A673 (cell line): ENCODE results near the gene MALT1. TPM values are rescaled to one million over a fixed set of nuclear protein-coding genes. Genes with fewer than 3 reads are reported as not detected.

Source experiments
- BruUV-seq: library from RNA; stranded (reverse); fragments of 400-500 nt; replicated peaks from 2 replicates; lab custom pipeline; 2021; lab: Mats Ljungman, UMichigan
- CTCF ChIA-PET: fragments of 300-600 bp; sonication (Branson Sonifier 250); formaldehyde crosslinking; loops from one replicate; lab custom pipeline; 2022; ENCODE audit warnings: antibody characterized with exemption; lab: Charles Lee
- POLR2A ChIA-PET: fragments of 300-600 bp; sonication (Branson Sonifier 250); formaldehyde crosslinking; loops from one replicate; lab custom pipeline; 2022; ENCODE audit warnings: antibody characterized with exemption; ENCODE audit not compliant: low non-redundant PET; lab: Charles Lee
- DNase-seq: peaks from one replicate; pipeline ENCODE4 v3.0.0-alpha.2; 2015; ENCODE audit warnings: low spot score
- H3K27ac ChIP-seq: fragments of 200-600 bp; sonication (generic); 2 replicates; pipeline ENCODE4 v1.5.1; 2016; ENCODE audit warnings: mixed run types, low read depth, mild to moderate bottlenecking, mixed read lengths, antibody characterized with exemption, low read length; ENCODE audit not compliant: poor library complexity, severe bottlenecking
- H3K27me3 ChIP-seq: fragments of 200-600 bp; sonication (generic); replicated peaks from 2 replicates; pipeline ENCODE4 v1.6.1; 2017; ENCODE audit warnings: mixed run types, low read depth, mild to moderate bottlenecking, mixed read lengths, antibody characterized with exemption, low read length; ENCODE audit not compliant: insufficient read depth, poor library complexity
- H3K36me3 ChIP-seq: fragments of 200-600 bp; sonication (generic); 2 replicates; pipeline ENCODE4 v1.6.1; 2016; ENCODE audit warnings: mixed run types, mild to moderate bottlenecking, mixed read lengths, antibody characterized with exemption, low read length; ENCODE audit not compliant: insufficient read depth, poor library complexity, severe bottlenecking
- H3K4me1 ChIP-seq: fragments of 200-600 bp; sonication (generic); 2 replicates; pipeline ENCODE4 v1.6.1; 2017; ENCODE audit warnings: mixed run types, mild to moderate bottlenecking, mixed read lengths, antibody characterized with exemption, low read length; ENCODE audit not compliant: insufficient read depth, poor library complexity, severe bottlenecking
- H3K4me3 ChIP-seq: fragments of 200-600 bp; sonication (generic); 2 replicates; pipeline ENCODE4 v1.5.1; 2016; ENCODE audit warnings: low read depth, mixed run types, mild to moderate bottlenecking, mixed read lengths, low read length; ENCODE audit not compliant: poor library complexity, severe bottlenecking
- H3K9me3 ChIP-seq: fragments of 200-600 bp; sonication (generic); 2 replicates; pipeline ENCODE4 v1.6.1; 2016; ENCODE audit warnings: mixed run types, low read depth, mild to moderate bottlenecking, mixed read lengths, antibody characterized with exemption, low read length; ENCODE audit not compliant: poor library complexity, severe bottlenecking
- CTCF ChIP-seq: fragments of 300-800, 200-600 bp; sonication (generic); conservative IDR thresholded peaks from 2 replicates; pipeline ENCODE4 v1.5.1; 2017; ENCODE audit warnings: low read depth, mild to moderate bottlenecking, antibody characterized with exemption, low read length, moderate library complexity, mixed read lengths
- EZH2 ChIP-seq: fragments of 200-600 bp; sonication (generic); IDR thresholded peaks from 2 replicates; pipeline ENCODE4 v1.6.1; 2017; ENCODE audit warnings: borderline replicate concordance, low read depth, mild to moderate bottlenecking, mixed read lengths, antibody characterized with exemption, low read length; ENCODE audit not compliant: poor library complexity, severe bottlenecking
- intact Hi-C: fragments of 100-400 bp; cut with micrococcal nuclease; formaldehyde crosslinking; loops from one replicate; pipeline ENCODE4 v1.10.0; 2022; ENCODE audit not compliant: unreplicated experiment
- total RNA-seq: library from RNA; stranded (reverse); gene quantifications from 2 replicates; pipeline ENCODE4 v1.2.3, GENCODE V29; 2021

The MALT1 gene
- total RNA-seq, 1 experiment from 2014 or later = 23.0 TPM

- ChIA-PET POLR2A (no interaction called here), CTCF (no interaction called here)
- Histone ChIP-seq H3K4me3 (no peak overlapping the region), H3K9me3 (no peaks in the 10 kb centered on the region), H3K4me1 (peaks cover 10% of the 10 kb centered on the region), H3K36me3 (no peaks in the 10 kb centered on the region), H3K27me3 (no peaks in the 10 kb centered on the region), H3K27ac (no peak overlapping the region)
- DNase-seq = peak; percentile 33
- BruUV-seq = no TSS peak
- peak; percentile 30; the same call in 1 of the 2 replicates for TF ChIP-seq CTCF
- TF ChIP-seq EZH2 = no peak
- intact Hi-C loops = no loop called here
Observed at GRCh38 chr18:58803978-58804377, 132.7 kb downstream of the MALT1 start.

Other genes starting within 250 kb of the MALT1 start
- 1.0 and 1.2 TPM in 2 replicates for gene ALPK2, start 42.4 kb upstream of the MALT1 start, total RNA-seq
- 118 and 119 TPM in 2 replicates for gene ZNF532, start 193.4 kb downstream of the MALT1 start, total RNA-seq